ENCODE measurements around the gene GSAP. TPM values are rescaled to one million over a fixed set of nuclear protein-coding genes. Genes with fewer than 3 reads are reported as not detected.

GSAP gene
- total and polyA plus RNA-seq, 2 donors (not counting 1 experiment from before 2014, with no cell fraction given), result 140 to 207 TPM

GRCh38 chr7:77338883-77339629 lies 77.1 kb downstream of the GSAP start:
- H3K27ac Mint-ChIP-seq, result peak overlapping the region; percentile 78
- H4K20me1 ChIP-seq (ENCODE audit: control insufficient read depth, insufficient read depth, low read length, poor library complexity, severe bottlenecking), result peaks cover under 1% of the 10 kb centered on the region
- peaks cover 35 to 39% of the 10 kb centered on the region in 2 donors for H3K4me1 ChIP-seq (ENCODE audit: control insufficient read depth in 2 of 2, insufficient read depth in 2 of 2, low read length in 2 of 2)
- H3K4me3 ChIP-seq (ENCODE audit: control extremely low read depth in 1 of 5, extremely low read depth in 1 of 5, insufficient read depth in 1 of 5, low read depth in 2 of 5, low read length in 4 of 5), result no peak overlapping the region
- POLR2A ChIA-PET, result no interaction called here
- DNase-seq (no peak), ATAC-seq (ENCODE audit: low read depth) (no peak)
- H3K9me3 Mint-ChIP-seq (ENCODE audit: insufficient read depth), result no peaks in the 10 kb centered on the region
- peaks cover 1 to 2% of the 10 kb centered on the region in 2 experiments for H3K36me3 ChIP-seq (replicated peaks in 1 of 2; ENCODE audit: control extremely low read depth in 1 of 2, control insufficient read depth in 1 of 2, extremely low read depth in 1 of 2, insufficient read depth in 2 of 2, low read length in 1 of 2)
- H3K4me2 ChIP-seq (replicated peaks; ENCODE audit: low read depth, low read length, poor library complexity, severe bottlenecking), result peak overlapping the region; percentile 51
- peaks cover 0 to 3% (median 0%) of the 10 kb centered on the region in 3 donors for H3K9me3 ChIP-seq (ENCODE audit: control extremely low read depth in 1 of 3, control insufficient read depth in 2 of 3, insufficient read depth in 1 of 3, low read length in 2 of 3)
- H3K4me1 Mint-ChIP-seq, result peaks cover 55% of the 10 kb centered on the region
- 64% methylated on average over 2 of the region's 5 CpGs for WGBS (ENCODE audit: insufficient coverage)
- H3K27me3 ChIP-seq (replicated peaks in 1 of 4; ENCODE audit: control extremely low read depth in 1 of 4, control insufficient read depth in 3 of 4, insufficient read depth in 4 of 4, low read length in 3 of 4), result no peaks in the 10 kb centered on the region
- H3K4me3 Mint-ChIP-seq, result peak overlapping the region; percentile 63
- H3K27me3 Mint-ChIP-seq, result no peaks in the 10 kb centered on the region
- peak overlapping the region; percentile 81 to 83 for H3K27ac ChIP-seq (ENCODE audit: low read length in 2 of 2)
- H3K79me2 ChIP-seq (ENCODE audit: control insufficient read depth, insufficient read depth, low read length), result no peaks in the 10 kb centered on the region
- intact Hi-C loops (cut with micrococcal nuclease), result loop anchor here (10.0 kb wide), 1 partner anchor 76 kb away; the partner anchor contains the start of gene GSAP
- CTCF ChIA-PET, result interaction anchor here (1.1 kb wide), 1 partner anchor 89 kb away, joined by 3 read pairs; no protein-coding TSS in a partner anchor
- no peak for TF ChIP-seq EZH2 (IDR thresholded peaks at IDR 0.05; ENCODE audit: borderline replicate concordance, insufficient read depth, low read depth, low read length, poor library complexity, severe bottlenecking)
- no peak for TF ChIP-seq CTCF (IDR thresholded peaks at IDR 0.05)
- H3K9ac ChIP-seq (ENCODE audit: low read length), result no peak overlapping the region
- no peak overlapping the region for H2AFZ ChIP-seq (ENCODE audit: insufficient read depth, low read depth, low read length, poor library complexity, severe bottlenecking)

- WGBS (ENCODE audit: insufficient coverage), result no CpG with 5 or more reads among the region's 4 CpGs
- peak overlapping the region; percentile 63 for H3K4me3 Mint-ChIP-seq
- no peaks in the 10 kb centered on the region for H3K27me3 Mint-ChIP-seq
- no peaks in the 10 kb centered on the region for H3K9me3 Mint-ChIP-seq (ENCODE audit: insufficient read depth)
- ATAC-seq (ENCODE audit: low read depth) (peak; percentile 50), DNase-seq (peak; percentile 22)
- Histone ChIP-seq H3K4me1 (ENCODE audit: control insufficient read depth in 2 of 2, insufficient read depth in 2 of 2, low read length in 2 of 2) (peaks cover 35 to 39% of the 10 kb centered on the region in 2 donors), H3K9ac (ENCODE audit: low read length) (no peak overlapping the region), H3K79me2 (ENCODE audit: control insufficient read depth, insufficient read depth, low read length) (no peaks in the 10 kb centered on the region), H3K27me3 (replicated peaks in 1 of 4; ENCODE audit: control extremely low read depth in 1 of 4, control insufficient read depth in 3 of 4, insufficient read depth in 4 of 4, low read length in 3 of 4) (no peaks in the 10 kb centered on the region), H3K36me3 (replicated peaks in 1 of 2; ENCODE audit: control extremely low read depth in 1 of 2, control insufficient read depth in 1 of 2, extremely low read depth in 1 of 2, insufficient read depth in 2 of 2, low read length in 1 of 2) (peaks cover 1 to 7% of the 10 kb centered on the region in 2 experiments), H4K20me1 (ENCODE audit: control insufficient read depth, insufficient read depth, low read length, poor library complexity, severe bottlenecking) (peaks cover 8% of the 10 kb centered on the region), H3K4me2 (replicated peaks; ENCODE audit: low read depth, low read length, poor library complexity, severe bottlenecking) (peak overlapping the region; percentile 51), H3K9me3 (ENCODE audit: control extremely low read depth in 1 of 3, control insufficient read depth in 2 of 3, insufficient read depth in 1 of 3, low read length in 2 of 3) (peaks cover 0 to 3% (median 0%) of the 10 kb centered on the region in 3 donors), H3K4me3 (ENCODE audit: control extremely low read depth in 1 of 5, extremely low read depth in 1 of 5, insufficient read depth in 1 of 5, low read depth in 2 of 5, low read length in 4 of 5) (no peak overlapping the region), H2AFZ (ENCODE audit: insufficient read depth, low read depth, low read length, poor library complexity, severe bottlenecking) (peak overlapping the region; percentile 53), H3K27ac (ENCODE audit: low read length in 2 of 2) (peak overlapping the region; percentile 81 to 83)
- TF ChIP-seq EZH2 (IDR thresholded peaks at IDR 0.05; ENCODE audit: borderline replicate concordance, insufficient read depth, low read depth, low read length, poor library complexity, severe bottlenecking), result no peak
- TF ChIP-seq CTCF (IDR thresholded peaks at IDR 0.05), result no peak
- POLR2A ChIA-PET, result no interaction called here
- peak overlapping the region; percentile 78 for H3K27ac Mint-ChIP-seq
- peaks cover 56% of the 10 kb centered on the region for H3K4me1 Mint-ChIP-seq
- CTCF ChIA-PET, result no interaction called here
- intact Hi-C loops (cut with micrococcal nuclease), result loop anchor here (10.0 kb wide), 1 partner anchor 77 kb away; the partner anchor contains the start of gene GSAP
These were observed 77.9 kb downstream of the GSAP start for GRCh38 chr7:77338260-77338659.

Data from B cell (primary cell).